GM18861 (cell line): ENCODE data around the gene NPR1.
"Not testable (repeated sequence)": the region's sequence is repeated elsewhere in the genome, so short reads cannot be mapped to it uniquely, and the experiment has no call there.

Experiments
- ATAC-seq: cut with Tn5 transposase; IDR thresholded peaks from one replicate; pipeline ENCODE4 v1.9.1; 2021; ENCODE audit not compliant: unreplicated experiment

NPR1 gene

GRCh38 chr1:153679337-153680119 lies 1.0 kb downstream of the NPR1 start:
- no peak for ATAC-seq

- no peak for ATAC-seq
Measured at GRCh38 chr1:153680120-153680403, 1.6 kb downstream of the NPR1 start.

GRCh38 chr1:153682730-153683129 lies 4.2 kb downstream of the NPR1 start:
- ATAC-seq, result no peak

DNA sequence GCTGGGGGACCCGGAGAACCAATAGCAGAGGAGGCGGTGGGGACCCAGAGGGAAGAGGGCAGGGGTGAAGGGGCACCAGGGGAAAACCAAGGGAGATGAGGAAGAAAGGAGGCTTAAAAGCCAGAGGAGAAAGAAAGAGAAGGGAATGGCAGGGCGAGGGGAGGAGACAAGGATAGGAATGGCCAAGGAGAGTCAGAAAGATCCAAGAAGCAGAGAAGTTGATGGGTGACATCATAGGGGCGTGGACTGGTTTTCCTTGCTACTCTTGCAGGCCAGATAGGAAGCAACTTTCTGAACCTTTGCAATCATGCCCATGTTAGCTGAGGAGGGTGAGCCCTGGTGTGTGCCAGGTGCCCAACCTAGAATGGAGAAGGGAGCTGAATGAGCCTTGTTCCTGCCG lies 5.4 kb downstream of the NPR1 start:
- no peak for ATAC-seq

GRCh38 chr1:153684892-153685291 lies 6.4 kb downstream of the NPR1 start:
- ATAC-seq, result no peak

- no peak for ATAC-seq
Measured at GRCh38 chr1:153685544-153686340, 7.3 kb downstream of the NPR1 start.

DNA sequence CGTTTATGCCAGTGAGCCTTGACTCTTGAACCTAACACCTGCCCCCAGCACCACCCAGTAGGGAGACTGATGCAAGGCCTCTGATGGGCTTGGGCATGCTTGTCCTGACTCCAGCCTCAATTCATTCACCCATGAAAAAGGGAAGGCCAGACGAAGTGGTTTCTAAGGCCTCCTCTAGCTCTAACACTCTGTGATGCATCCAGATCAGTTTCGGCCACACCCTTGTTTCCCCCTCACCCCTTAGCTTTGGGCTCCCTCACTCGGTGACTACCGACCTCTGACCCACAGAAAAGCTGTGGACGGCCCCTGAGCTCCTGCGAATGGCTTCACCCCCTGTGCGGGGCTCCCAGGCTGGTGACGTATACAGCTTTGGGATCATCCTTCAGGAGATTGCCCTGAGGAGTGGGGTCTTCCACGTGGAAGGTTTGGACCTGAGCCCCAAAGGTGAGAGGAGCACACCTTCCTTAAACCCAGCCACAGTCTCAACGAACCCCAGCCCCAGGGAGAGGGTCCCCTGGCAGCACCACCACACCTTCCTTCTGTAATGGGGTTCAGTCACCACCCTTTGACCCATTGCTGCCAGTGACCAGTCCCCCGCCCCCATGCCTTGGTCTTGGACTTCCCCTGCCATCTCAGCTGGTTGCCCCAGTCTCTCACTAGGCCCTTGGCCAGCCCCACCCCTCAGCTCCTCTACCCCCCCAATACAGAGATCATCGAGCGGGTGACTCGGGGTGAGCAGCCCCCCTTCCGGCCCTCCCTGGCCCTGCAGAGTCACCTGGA lies 9.0 kb downstream of the NPR1 start:
- no peak for ATAC-seq

GRCh38 chr1:153688276-153688675 lies 9.8 kb downstream of the NPR1 start:
- no peak for ATAC-seq

GRCh38 chr1:153688736-153689328 lies 10.3 kb downstream of the NPR1 start:
- ATAC-seq, result no peak

- no peak for ATAC-seq
Measured at GRCh38 chr1:153693466-153693865, 15.0 kb downstream of the NPR1 start.

DNA sequence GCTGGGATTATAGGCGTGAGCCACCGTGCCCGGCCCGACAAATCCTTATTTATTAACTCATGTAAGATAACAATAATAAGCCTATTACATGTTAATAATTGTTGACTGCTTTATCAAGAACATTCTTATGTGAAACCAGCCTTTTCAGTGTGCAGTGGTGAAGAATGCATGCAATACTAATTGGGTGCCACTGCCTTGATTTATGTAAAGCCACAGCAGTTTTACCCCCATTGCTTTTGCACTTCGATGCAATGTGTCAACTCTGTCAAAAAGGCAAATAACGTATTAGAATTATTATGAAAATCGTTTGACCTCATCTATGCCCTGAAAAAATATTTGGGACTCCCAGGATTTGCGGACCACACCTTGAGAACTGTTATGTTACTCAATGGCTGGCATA lies 18.3 kb downstream of the NPR1 start:
- no peak for ATAC-seq

DNA sequence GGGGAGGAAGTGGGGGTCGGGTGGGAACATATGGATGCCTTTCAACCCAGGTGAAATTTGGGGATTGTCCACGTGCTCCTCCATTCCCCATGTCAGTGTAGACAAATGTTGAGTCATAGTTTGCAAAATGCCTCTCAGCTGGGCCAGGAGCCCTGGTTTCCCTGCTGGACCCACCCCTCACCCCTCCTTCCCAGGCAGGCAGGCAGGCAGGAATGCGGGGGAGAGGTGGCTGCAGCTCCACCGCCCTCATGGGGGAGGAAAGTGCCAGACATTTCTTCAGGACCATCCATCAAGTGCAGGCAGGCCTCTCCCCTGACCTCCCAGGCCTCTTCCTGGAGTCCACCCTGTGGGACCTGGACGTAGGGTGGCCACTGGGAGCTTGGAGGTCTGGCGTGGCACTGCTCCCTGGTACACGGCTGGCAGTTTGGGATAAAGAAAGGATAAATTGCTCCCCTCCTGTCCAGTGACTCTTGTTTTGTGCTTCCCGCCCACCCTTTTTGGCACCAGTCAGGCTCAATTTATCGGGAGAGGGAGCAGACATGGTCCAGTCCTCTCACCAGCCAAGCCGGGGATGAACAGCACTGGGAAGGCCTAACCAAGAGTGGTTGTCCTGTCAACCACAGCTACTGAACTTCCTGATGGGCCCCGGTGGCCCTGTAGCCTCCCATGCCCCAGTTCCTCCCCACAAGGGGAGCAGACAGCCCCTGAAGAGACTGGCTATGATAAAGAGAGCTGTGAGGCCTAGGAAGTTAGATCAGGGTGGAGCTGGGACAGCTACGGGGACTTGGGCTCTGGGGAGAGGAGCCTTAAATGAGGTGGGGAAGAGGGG lies 18.9 kb downstream of the NPR1 start:
- ATAC-seq, result no peak

DNA sequence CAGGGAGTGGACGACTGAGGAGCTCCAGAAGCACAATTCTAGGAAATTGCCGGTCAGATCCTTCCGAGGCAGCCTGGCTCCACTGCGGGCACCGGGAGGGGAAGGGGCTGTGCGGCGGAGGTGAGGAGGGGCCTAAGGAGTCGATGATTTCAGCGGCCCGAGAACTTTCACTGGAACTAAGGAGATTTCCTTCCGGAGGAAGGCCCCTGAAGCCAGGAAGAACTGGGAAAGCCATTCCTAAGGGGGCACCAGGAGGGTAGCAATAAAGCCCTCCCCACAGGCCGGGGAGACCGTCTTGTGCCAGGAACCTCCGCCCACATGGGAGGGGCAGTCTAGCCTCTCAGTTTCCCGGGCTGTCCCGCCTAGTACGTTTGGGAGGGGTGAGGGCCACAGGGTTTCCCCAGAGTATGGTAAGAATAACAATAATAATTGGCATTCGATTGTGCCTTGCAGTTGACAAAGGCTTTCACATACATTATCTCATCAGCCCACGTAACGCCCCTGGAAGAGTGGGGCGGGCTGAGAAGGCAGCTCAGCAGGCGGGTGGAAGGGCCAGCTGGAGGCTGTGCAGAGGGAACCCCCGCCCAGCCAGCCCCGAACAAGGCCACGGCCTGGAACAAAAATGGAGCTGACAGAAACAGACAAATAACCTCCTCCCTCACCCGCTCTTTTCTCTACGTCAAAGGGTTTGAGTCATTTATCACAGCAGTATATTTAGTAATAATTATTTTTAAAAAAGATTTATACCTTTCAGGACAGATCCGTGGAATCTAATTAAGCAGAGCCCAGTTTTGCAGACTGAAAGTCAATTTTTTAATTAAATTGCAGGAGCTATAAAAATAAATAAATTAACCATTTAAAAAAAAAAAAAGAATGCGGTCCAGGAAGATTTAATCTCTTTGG lies 19.8 kb downstream of the NPR1 start:
- ATAC-seq, result no peak

DNA sequence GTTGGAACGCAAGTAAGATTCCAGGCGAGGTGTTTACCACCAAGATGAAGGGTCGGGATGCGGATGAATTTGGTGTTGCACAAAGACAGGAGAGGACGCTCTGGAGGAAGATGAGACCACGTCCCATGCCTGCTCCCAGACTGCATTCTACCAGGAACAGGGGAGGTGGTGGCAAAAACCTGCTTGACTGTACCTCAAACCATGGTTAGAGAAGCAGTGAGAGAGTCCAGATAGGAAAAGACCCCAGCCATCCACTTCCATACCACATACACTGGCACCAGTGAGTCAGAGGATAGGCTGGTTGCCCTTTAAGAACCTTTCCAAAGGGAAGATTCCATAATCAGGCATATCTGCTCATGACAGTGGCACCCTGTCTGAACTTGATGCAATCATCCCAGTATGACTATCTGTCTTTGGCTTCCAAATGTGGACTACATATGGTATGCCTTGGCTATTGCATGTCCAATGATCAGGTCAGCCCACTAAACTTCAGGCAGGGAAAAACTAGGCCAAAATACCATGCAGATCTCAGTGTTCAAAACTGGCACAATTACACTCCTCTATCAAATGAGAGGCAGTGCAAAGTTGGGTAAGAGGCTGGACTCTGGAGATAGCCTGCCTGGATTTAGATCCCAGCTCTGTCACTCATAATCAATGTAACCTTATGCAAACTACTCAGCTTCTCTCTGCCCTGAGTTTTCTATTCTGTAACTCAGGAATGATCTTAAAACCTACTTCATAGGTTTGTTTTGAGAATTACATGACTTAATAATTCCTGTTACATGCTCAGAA lies 20.6 kb downstream of the NPR1 start:
- ATAC-seq, result no peak

- ATAC-seq, result no peak
Measured at GRCh38 chr1:153699768-153700167, 21.3 kb downstream of the NPR1 start.

DNA sequence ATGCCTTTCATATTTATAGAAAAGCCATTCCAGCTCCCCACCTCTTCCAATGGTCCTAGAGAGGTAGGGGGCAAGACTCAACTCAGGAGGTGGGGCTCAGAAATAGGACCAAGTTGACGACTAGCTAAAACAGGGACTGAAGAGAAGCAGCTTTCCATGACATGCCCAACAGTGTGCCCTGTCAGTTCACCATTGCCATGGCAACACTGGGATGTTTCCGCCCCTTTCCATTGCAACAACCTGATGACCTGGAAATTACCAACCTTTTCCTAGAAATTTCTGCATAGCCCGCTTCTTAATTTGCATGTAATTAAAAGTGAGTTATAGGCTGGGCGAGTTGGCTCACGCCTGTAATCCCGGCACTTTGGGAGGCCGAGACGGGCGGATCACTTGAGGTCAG lies 27.0 kb downstream of the NPR1 start:
- ATAC-seq, result no peak

DNA sequence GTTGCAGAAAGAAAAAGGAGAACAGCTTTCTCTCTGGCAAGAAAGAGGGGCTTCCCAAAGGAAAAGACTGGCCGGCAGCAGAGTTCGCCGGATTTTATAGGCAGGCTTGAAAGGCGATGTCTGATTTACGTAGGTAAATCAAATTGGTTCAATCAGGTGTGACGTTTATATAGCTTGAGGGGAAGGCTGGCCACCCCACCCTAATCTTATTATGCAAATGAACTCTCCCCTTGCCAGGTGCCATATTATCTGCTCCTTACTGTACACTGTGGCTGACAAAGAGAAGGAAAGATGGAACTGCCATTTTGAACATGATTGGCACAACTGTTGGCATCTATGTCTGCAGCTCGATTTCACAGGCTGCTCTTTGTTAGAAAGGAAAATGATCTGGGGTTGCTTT lies 32.5 kb downstream of the NPR1 start:
- ATAC-seq, result no peak

GRCh38 chr1:153716211-153716610 lies 37.7 kb downstream of the NPR1 start:
- not testable (repeated sequence) for ATAC-seq

DNA sequence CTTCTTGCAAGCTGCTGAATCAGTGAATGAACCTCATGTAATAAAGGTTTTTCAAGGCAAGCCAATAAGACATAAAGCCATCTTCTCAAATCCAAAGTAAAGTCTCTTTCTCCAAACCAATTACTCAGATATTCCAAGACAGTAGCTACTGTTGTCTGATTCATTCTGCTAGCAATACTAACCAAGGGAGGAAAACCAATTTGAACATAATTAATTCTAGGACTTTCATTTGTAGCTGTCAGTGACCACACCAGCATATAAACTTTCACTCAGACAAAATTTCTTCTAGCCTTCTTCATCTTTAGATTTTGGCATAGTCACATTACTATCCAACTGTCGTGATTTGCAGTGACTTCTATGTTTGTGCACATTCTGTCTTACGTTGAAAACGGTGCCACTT lies 38.8 kb downstream of the NPR1 start:
- ATAC-seq, result no peak
